NCI-H1048 (cell line): ENCODE measurements around the gene NOP9.
A peak's percentile ranks its signal among the peaks of the same experiment; 100 is the strongest.

Source experiments
- DNase-seq: peaks from one replicate; lab custom pipeline; 2025; lab: John Stamatoyannopoulos, UW

Gene NOP9

GRCh38 chr14:24280797-24281460, 18.7 kb upstream of the NOP9 start:
- no peak for DNase-seq

- DNase-seq: no peak
Observed at GRCh38 chr14:24281636-24282035, 18.0 kb upstream of the NOP9 start.

- no peak for DNase-seq
Observed at GRCh38 chr14:24282736-24283135, 16.9 kb upstream of the NOP9 start.

- DNase-seq: no peak
Observed at GRCh38 chr14:24283796-24284460, 15.7 kb upstream of the NOP9 start.

- no peak for DNase-seq
Observed at GRCh38 chr14:24284501-24285035, 15.1 kb upstream of the NOP9 start.

- DNase-seq: no peak
Observed at GRCh38 chr14:24285351-24285750, 14.3 kb upstream of the NOP9 start.

GRCh38 chr14:24286996-24287395, 12.7 kb upstream of the NOP9 start:
- DNase-seq: no peak

- DNase-seq: no peak
Observed at GRCh38 chr14:24289649-24290280, 9.9 kb upstream of the NOP9 start.

GRCh38 chr14:24290746-24291145, 8.9 kb upstream of the NOP9 start:
- DNase-seq: no peak

- DNase-seq: no peak
Observed at GRCh38 chr14:24291446-24292117, 8.1 kb upstream of the NOP9 start.

GRCh38 chr14:24292118-24292807, 7.4 kb upstream of the NOP9 start:
- no peak for DNase-seq

- DNase-seq: no peak
Observed at GRCh38 chr14:24293525-24293924, 6.1 kb upstream of the NOP9 start.

- no peak for DNase-seq
Observed at GRCh38 chr14:24296341-24297157, 3.1 kb upstream of the NOP9 start.

- DNase-seq: no peak
Observed at GRCh38 chr14:24297190-24297964, 2.3 kb upstream of the NOP9 start.

GRCh38 chr14:24298892-24299254, 777 bp upstream of the NOP9 start:
- no peak for DNase-seq

- no peak for DNase-seq
Observed at GRCh38 chr14:24300326-24300980, 803 bp downstream of the NOP9 start.

- DNase-seq: no peak
Observed at GRCh38 chr14:24304019-24304387, 4.4 kb downstream of the NOP9 start.

- DNase-seq: no peak
Observed at GRCh38 chr14:24307156-24307574, 7.5 kb downstream of the NOP9 start.

- peak; percentile 11 for DNase-seq
Observed at GRCh38 chr14:24307575-24308341, 8.1 kb downstream of the NOP9 start, which contains the start of gene CIDEB. CIDEB (minus strand) TSS chr14:24307977; CDS start chr14:24307858, 119 bp downstream.
